Left kidney (tissue), 8 donors: Measurements from ENCODE around the gene SLC16A13. TPM values are rescaled to one million over a fixed set of nuclear protein-coding genes. Genes with fewer than 3 reads are reported as not detected.
"Not testable (repeated sequence)": the region's sequence is repeated elsewhere in the genome, so short reads cannot be mapped to it uniquely, and the experiment has no call there.

Source experiments
- DNase-seq: peaks from one replicate; pipeline ENCODE4 v3.0.0-alpha.2; 2013
- long read RNA-seq, 8 donors: transcript quantifications; one replicate each; lab custom pipeline, GENCODE V29; 2026
- polyA plus RNA-seq: library from polyadenylated mRNA; unstranded; fragments of 120-200 nt; gene quantifications from one replicate; pipeline ENCODE4 v1.2.1, GENCODE V29; 2013; ENCODE audit not compliant: insufficient read length

Gene SLC16A13
- polyA plus RNA-seq, result 4.0 TPM
- long read RNA-seq, donor 1, partial matches to known transcripts, result 0 of 2 reads
- long read RNA-seq, donor 1, other reads (novel, unspliced or antisense), result 0 of 2 reads
- long read RNA-seq, donor 2, partial matches to known transcripts, result 0 of 1 reads
- long read RNA-seq, donor 2, other reads (novel, unspliced or antisense), result 0 of 1 reads
- long read RNA-seq, donor 3, result 0 reads
- long read RNA-seq, donor 4, result 0 reads
- long read RNA-seq, donor 5, result 0 reads
- long read RNA-seq, donor 6, partial matches to known transcripts, result 0 of 1 reads
- long read RNA-seq, donor 6, other reads (novel, unspliced or antisense), result 0 of 1 reads
- long read RNA-seq, donor 7, result 0 reads
- long read RNA-seq, donor 8, result 0 reads

GRCh38 chr17:7035591-7036368, at the start of gene SLC16A13:
Gene SLC16A13, plus strand, starts transcription at chr17:7036015. Its CDS starts 368 bp downstream, at chr17:7036383.
- DNase-seq, result peak; percentile 96

GRCh38 chr17:6986676-6987075, 49.1 kb upstream of the SLC16A13 start:
- DNase-seq, result no peak

- no peak for DNase-seq
These were observed 46.0 kb upstream of the SLC16A13 start for GRCh38 chr17:6989779-6990178.

GRCh38 chr17:6993613-6994056, 42.2 kb upstream of the SLC16A13 start:
- not testable (repeated sequence) for DNase-seq

- DNase-seq, result no peak
These were observed 41.7 kb upstream of the SLC16A13 start for GRCh38 chr17:6994118-6994598.

- DNase-seq, result no peak
These were observed 41.1 kb upstream of the SLC16A13 start for GRCh38 chr17:6994666-6995256.

- no peak for DNase-seq
These were observed 40.1 kb upstream of the SLC16A13 start, which contains the start of gene ALOX12 for GRCh38 chr17:6995500-6996255. Gene ALOX12, plus strand, starts transcription at chr17:6996049. Its CDS starts 69 bp downstream, at chr17:6996118.

GRCh38 chr17:6996256-6997011, 39.4 kb upstream of the SLC16A13 start:
- no peak for DNase-seq

GRCh38 chr17:6997171-6997570, 38.6 kb upstream of the SLC16A13 start:
- DNase-seq, result no peak

GRCh38 chr17:6998855-6999508, 36.8 kb upstream of the SLC16A13 start:
- DNase-seq, result no peak

- DNase-seq, result no peak
These were observed 34.4 kb upstream of the SLC16A13 start for GRCh38 chr17:7001318-7001961.

- no peak for DNase-seq
These were observed 33.3 kb upstream of the SLC16A13 start for GRCh38 chr17:7002288-7003047.

GRCh38 chr17:7003745-7004144, 32.1 kb upstream of the SLC16A13 start:
- DNase-seq, result no peak

GRCh38 chr17:7004398-7005253, 31.2 kb upstream of the SLC16A13 start:
- peak; percentile 79 for DNase-seq

GRCh38 chr17:7005716-7006115, 30.1 kb upstream of the SLC16A13 start:
- no peak for DNase-seq

GRCh38 chr17:7007143-7007542, 28.7 kb upstream of the SLC16A13 start:
- DNase-seq, result no peak

GRCh38 chr17:7010523-7010922, 25.3 kb upstream of the SLC16A13 start:
- no peak for DNase-seq

- DNase-seq, result no peak
These were observed 24.4 kb upstream of the SLC16A13 start for GRCh38 chr17:7011415-7011814.
